Measurements from ENCODE around the gene RBM17.

Gene RBM17

DNA sequence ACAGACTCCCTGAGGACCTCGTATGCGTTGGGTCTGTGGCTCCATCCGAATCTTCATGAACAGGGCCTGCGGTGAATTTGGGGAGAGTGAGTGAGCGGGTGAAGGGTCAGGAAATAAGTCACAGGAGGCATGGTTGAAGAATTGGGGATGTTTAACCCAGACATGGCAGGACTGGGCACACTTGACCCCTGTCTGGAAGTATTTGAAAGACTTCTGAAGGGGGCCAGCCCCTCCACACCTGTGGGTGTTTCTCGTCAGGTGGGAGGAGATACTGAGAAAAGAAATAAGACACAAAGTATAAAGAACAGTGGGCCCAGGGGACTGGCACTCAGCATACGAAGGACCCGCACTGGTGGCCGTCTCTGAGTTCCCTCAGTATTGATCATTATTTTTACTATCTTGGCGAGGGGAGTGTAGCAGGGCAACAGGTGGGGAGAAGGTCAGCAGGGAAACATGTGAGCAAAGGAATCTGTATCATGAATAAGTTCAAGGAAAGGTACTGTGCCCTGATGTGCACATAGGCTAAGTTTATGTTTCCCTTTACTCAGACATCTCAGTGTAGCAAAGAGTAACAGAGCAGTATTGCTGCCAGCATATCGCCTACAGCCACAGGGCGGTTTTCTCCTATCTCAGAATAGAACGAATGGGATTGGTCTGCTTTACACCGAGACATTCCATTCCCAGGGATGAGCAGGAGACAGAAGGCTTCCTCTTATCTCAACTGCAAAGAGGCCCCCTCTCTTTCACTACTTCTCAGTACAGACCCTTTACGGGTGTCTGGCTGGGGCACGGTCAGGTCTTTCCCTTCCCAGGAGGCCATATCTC, 75.6 kb downstream of the RBM17 start:
- TF ChIP-seq, protein P1, sequence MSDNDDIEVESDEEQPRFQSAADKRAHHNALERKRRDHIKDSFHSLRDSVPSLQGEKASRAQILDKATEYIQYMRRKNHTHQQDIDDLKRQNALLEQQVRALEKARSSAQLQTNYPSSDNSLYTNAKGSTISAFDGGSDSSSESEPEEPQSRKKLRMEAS (IDR thresholded peaks at IDR 0.05): no peak
- no peak for TF ChIP-seq EP300 (IDR thresholded peaks at IDR 0.05; ENCODE audit: borderline replicate concordance)
- no peak for TF ChIP-seq TCF12 (IDR thresholded peaks at IDR 0.05; ENCODE audit: low read depth)
- no peak for TF ChIP-seq NFIC (IDR thresholded peaks at IDR 0.05)

DNA sequence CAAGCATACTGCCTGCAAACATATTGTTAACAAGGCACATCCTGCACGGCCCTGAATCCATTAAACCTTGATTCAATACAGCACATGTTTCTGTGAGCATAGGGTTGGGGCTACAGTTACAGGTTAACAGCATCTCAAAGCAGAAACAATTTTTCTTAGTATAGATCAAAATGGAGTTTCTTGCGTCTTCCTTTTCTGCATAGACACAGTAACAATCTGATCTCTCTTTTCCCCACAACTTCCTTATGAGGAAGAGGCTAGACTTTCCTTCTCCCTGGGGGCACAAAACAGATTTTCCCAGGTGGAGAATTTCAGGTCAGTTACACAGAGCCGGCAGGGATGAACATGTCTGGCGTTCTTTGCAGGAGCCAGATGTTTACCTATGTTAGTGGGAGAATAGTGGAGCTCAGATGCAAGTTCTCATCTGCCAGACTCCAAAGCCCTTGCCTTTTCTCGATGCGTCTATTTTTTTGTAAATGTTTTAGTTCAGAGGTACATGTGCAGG, 76.4 kb downstream of the RBM17 start:
- TF ChIP-seq, protein P2, sequence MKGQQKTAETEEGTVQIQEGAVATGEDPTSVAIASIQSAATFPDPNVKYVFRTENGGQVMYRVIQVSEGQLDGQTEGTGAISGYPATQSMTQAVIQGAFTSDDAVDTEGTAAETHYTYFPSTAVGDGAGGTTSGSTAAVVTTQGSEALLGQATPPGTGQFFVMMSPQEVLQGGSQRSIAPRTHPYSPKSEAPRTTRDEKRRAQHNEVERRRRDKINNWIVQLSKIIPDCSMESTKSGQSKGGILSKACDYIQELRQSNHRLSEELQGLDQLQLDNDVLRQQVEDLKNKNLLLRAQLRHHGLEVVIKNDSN (IDR thresholded peaks at IDR 0.05): no peak
- TF ChIP-seq EP300 (IDR thresholded peaks at IDR 0.05; ENCODE audit: borderline replicate concordance) (no peak), CEBPB (IDR thresholded peaks at IDR 0.05) (no peak), TAF1 (IDR thresholded peaks at IDR 0.05; ENCODE audit: low read depth) (no peak), EGR1 (IDR thresholded peaks at IDR 0.05) (no peak), FOXM1 (IDR thresholded peaks at IDR 0.05; ENCODE audit: borderline replicate concordance, low read depth) (no peak), CREB1 (IDR thresholded peaks at IDR 0.05; ENCODE audit: low read depth) (no peak), YY1 (IDR thresholded peaks at IDR 0.05; ENCODE audit: low read depth) (no peak), ZBTB7A (IDR thresholded peaks at IDR 0.05; ENCODE audit: low read depth) (no peak), RAD21 (IDR thresholded peaks at IDR 0.05; ENCODE audit: low read depth) (no peak), NFIC (IDR thresholded peaks at IDR 0.05) (no peak), TCF12 (IDR thresholded peaks at IDR 0.05; ENCODE audit: low read depth) (no peak), TEAD4 (IDR thresholded peaks at IDR 0.05) (no peak)
- TF ChIP-seq, protein P3, sequence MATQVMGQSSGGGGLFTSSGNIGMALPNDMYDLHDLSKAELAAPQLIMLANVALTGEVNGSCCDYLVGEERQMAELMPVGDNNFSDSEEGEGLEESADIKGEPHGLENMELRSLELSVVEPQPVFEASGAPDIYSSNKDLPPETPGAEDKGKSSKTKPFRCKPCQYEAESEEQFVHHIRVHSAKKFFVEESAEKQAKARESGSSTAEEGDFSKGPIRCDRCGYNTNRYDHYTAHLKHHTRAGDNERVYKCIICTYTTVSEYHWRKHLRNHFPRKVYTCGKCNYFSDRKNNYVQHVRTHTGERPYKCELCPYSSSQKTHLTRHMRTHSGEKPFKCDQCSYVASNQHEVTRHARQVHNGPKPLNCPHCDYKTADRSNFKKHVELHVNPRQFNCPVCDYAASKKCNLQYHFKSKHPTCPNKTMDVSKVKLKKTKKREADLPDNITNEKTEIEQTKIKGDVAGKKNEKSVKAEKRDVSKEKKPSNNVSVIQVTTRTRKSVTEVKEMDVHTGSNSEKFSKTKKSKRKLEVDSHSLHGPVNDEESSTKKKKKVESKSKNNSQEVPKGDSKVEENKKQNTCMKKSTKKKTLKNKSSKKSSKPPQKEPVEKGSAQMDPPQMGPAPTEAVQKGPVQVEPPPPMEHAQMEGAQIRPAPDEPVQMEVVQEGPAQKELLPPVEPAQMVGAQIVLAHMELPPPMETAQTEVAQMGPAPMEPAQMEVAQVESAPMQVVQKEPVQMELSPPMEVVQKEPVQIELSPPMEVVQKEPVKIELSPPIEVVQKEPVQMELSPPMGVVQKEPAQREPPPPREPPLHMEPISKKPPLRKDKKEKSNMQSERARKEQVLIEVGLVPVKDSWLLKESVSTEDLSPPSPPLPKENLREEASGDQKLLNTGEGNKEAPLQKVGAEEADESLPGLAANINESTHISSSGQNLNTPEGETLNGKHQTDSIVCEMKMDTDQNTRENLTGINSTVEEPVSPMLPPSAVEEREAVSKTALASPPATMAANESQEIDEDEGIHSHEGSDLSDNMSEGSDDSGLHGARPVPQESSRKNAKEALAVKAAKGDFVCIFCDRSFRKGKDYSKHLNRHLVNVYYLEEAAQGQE (IDR thresholded peaks at IDR 0.05; ENCODE audit: low read depth): no peak
- TF ChIP-seq, protein P1 (IDR thresholded peaks at IDR 0.05): no peak
